ENCODE measurements around the gene ARHGEF40. TPM values are rescaled to one million over a fixed set of nuclear protein-coding genes. Genes with fewer than 3 reads are reported as not detected.

ARHGEF40 gene
- total RNA-seq, 1 experiment from 2014 or later = 42.2 TPM

GRCh38 chr14:21074398-21075272 lies 4.5 kb downstream of the ARHGEF40 start:
- Histone ChIP-seq H3K27ac (no peak overlapping the region), H3K4me1 (replicated peaks) (peaks cover 17% of the 10 kb centered on the region), H3K9me3 (replicated peaks) (no peaks in the 10 kb centered on the region), H3K36me3 (peaks cover 76% of the 10 kb centered on the region), H3K4me3 (no peak overlapping the region), H3K27me3 (replicated peaks) (no peaks in the 10 kb centered on the region)
- no peak for DNase-seq (ENCODE audit: low read depth in 1 of 2, low spot score in 2 of 2)

- Histone ChIP-seq H3K36me3 (peaks cover 84% of the 10 kb centered on the region), H3K4me3 (no peak overlapping the region), H3K27ac (no peak overlapping the region), H3K27me3 (replicated peaks) (no peaks in the 10 kb centered on the region), H3K4me1 (replicated peaks) (peaks cover 14% of the 10 kb centered on the region), H3K9me3 (replicated peaks) (no peaks in the 10 kb centered on the region)
- no peak for DNase-seq (ENCODE audit: low read depth in 1 of 2, low spot score in 2 of 2)
Observed at GRCh38 chr14:21075719-21076437, 5.8 kb downstream of the ARHGEF40 start.

- no peaks in the 10 kb centered on the region for H3K27me3 ChIP-seq (replicated peaks)
- H3K36me3 ChIP-seq = peaks cover 97% of the 10 kb centered on the region
- H3K4me1 ChIP-seq (replicated peaks) = no peaks in the 10 kb centered on the region; the same call in 1 of the 2 replicates
- H3K4me3 ChIP-seq = no peak overlapping the region
- H3K9me3 ChIP-seq (replicated peaks) = no peaks in the 10 kb centered on the region
- DNase-seq (ENCODE audit: low read depth in 1 of 2, low spot score in 2 of 2) = no peak
- H3K27ac ChIP-seq = no peak overlapping the region
Observed at GRCh38 chr14:21077672-21078071, 7.6 kb downstream of the ARHGEF40 start.

GRCh38 chr14:21078287-21078686 lies 8.2 kb downstream of the ARHGEF40 start:
- Histone ChIP-seq H3K36me3 (peaks cover 97% of the 10 kb centered on the region), H3K27ac (no peak overlapping the region), H3K27me3 (replicated peaks) (no peaks in the 10 kb centered on the region), H3K9me3 (replicated peaks) (no peaks in the 10 kb centered on the region), H3K4me1 (replicated peaks) (no peaks in the 10 kb centered on the region), H3K4me3 (no peak overlapping the region)
- no peak for DNase-seq (ENCODE audit: low read depth in 1 of 2, low spot score in 2 of 2)

- no peak for DNase-seq (ENCODE audit: low read depth in 1 of 2, low spot score in 2 of 2)
- peaks cover 94% of the 10 kb centered on the region for H3K36me3 ChIP-seq
- H3K27me3 ChIP-seq (replicated peaks) = no peaks in the 10 kb centered on the region
- no peak overlapping the region for H3K27ac ChIP-seq
- peaks cover 1% of the 10 kb centered on the region for H3K4me1 ChIP-seq (replicated peaks)
- no peaks in the 10 kb centered on the region for H3K9me3 ChIP-seq (replicated peaks)
- H3K4me3 ChIP-seq = no peak overlapping the region
Observed at GRCh38 chr14:21078726-21079125, 8.6 kb downstream of the ARHGEF40 start.

- no peaks in the 10 kb centered on the region for H3K27me3 ChIP-seq (replicated peaks)
- H3K27ac ChIP-seq = no peak overlapping the region
- no peaks in the 10 kb centered on the region for H3K9me3 ChIP-seq (replicated peaks)
- H3K4me3 ChIP-seq = no peak overlapping the region
- no peak for DNase-seq (ENCODE audit: low read depth in 1 of 2, low spot score in 2 of 2)
- H3K36me3 ChIP-seq = peaks cover 94% of the 10 kb centered on the region
- peaks cover 20% of the 10 kb centered on the region for H3K4me1 ChIP-seq (replicated peaks)
Observed at GRCh38 chr14:21081521-21082142, 11.5 kb downstream of the ARHGEF40 start.

GRCh38 chr14:21083565-21084325 lies 13.6 kb downstream of the ARHGEF40 start:
- DNase-seq (ENCODE audit: low read depth in 1 of 2, low spot score in 2 of 2) = no peak
- Histone ChIP-seq H3K27ac (peak overlapping the region; percentile 51; the same call in 1 of the 2 replicates), H3K27me3 (replicated peaks) (no peaks in the 10 kb centered on the region), H3K4me1 (replicated peaks) (peaks cover 27% of the 10 kb centered on the region), H3K4me3 (no peak overlapping the region), H3K9me3 (replicated peaks) (no peaks in the 10 kb centered on the region), H3K36me3 (peaks cover 97% of the 10 kb centered on the region)

GRCh38 chr14:21084396-21084795 lies 14.3 kb downstream of the ARHGEF40 start:
- H3K4me1 ChIP-seq (replicated peaks) = peaks cover 27% of the 10 kb centered on the region
- H3K36me3 ChIP-seq = peaks cover 95% of the 10 kb centered on the region
- H3K27me3 ChIP-seq (replicated peaks) = no peaks in the 10 kb centered on the region
- H3K27ac ChIP-seq = peak overlapping the region; percentile 51
- H3K4me3 ChIP-seq = no peak overlapping the region
- H3K9me3 ChIP-seq (replicated peaks) = no peaks in the 10 kb centered on the region
- DNase-seq (ENCODE audit: low read depth in 1 of 2, low spot score in 2 of 2) = no peak

GRCh38 chr14:21084998-21085853 lies 15.1 kb downstream of the ARHGEF40 start:
- no peaks in the 10 kb centered on the region for H3K27me3 ChIP-seq (replicated peaks)
- no peaks in the 10 kb centered on the region for H3K9me3 ChIP-seq (replicated peaks)
- DNase-seq (ENCODE audit: low read depth in 1 of 2, low spot score in 2 of 2) = peak in 1 of 2 experiments; percentile 41
- peaks cover 92% of the 10 kb centered on the region for H3K36me3 ChIP-seq
- H3K27ac ChIP-seq = peak overlapping the region; percentile 51
- no peak overlapping the region for H3K4me3 ChIP-seq
- H3K4me1 ChIP-seq (replicated peaks) = peaks cover 27% of the 10 kb centered on the region

- no peak overlapping the region for H3K4me3 ChIP-seq
- peaks cover 27% of the 10 kb centered on the region for H3K4me1 ChIP-seq (replicated peaks)
- H3K27ac ChIP-seq = peak overlapping the region; percentile 60
- DNase-seq (ENCODE audit: low read depth in 1 of 2, low spot score in 2 of 2) = no peak
- H3K27me3 ChIP-seq (replicated peaks) = no peaks in the 10 kb centered on the region
- peaks cover 91% of the 10 kb centered on the region for H3K36me3 ChIP-seq
- H3K9me3 ChIP-seq (replicated peaks) = no peaks in the 10 kb centered on the region
Observed at GRCh38 chr14:21086908-21087293, 16.8 kb downstream of the ARHGEF40 start.

GRCh38 chr14:21087294-21088091 lies 17.4 kb downstream of the ARHGEF40 start:
- Histone ChIP-seq H3K4me1 (replicated peaks) (peaks cover 27% of the 10 kb centered on the region), H3K27me3 (replicated peaks) (no peaks in the 10 kb centered on the region), H3K27ac (peak overlapping the region; percentile 60), H3K36me3 (peaks cover 90% of the 10 kb centered on the region), H3K9me3 (replicated peaks) (no peaks in the 10 kb centered on the region), H3K4me3 (no peak overlapping the region)
- peak; percentile 55 to 63 for DNase-seq (ENCODE audit: low read depth in 1 of 2, low spot score in 2 of 2)

GRCh38 chr14:21088687-21089086 lies 18.6 kb downstream of the ARHGEF40 start:
- H3K4me3 ChIP-seq = no peak overlapping the region
- no peak overlapping the region for H3K27ac ChIP-seq
- H3K27me3 ChIP-seq (replicated peaks) = no peaks in the 10 kb centered on the region
- peaks cover 82% of the 10 kb centered on the region for H3K36me3 ChIP-seq
- no peak for DNase-seq (ENCODE audit: low read depth in 1 of 2, low spot score in 2 of 2)
- no peaks in the 10 kb centered on the region for H3K9me3 ChIP-seq (replicated peaks)
- peaks cover 26% of the 10 kb centered on the region for H3K4me1 ChIP-seq (replicated peaks)
